Measurements from ENCODE around the gene SLC25A31.
A peak's percentile ranks its signal among the peaks of the same experiment; 100 is the strongest.

SLC25A31 gene

DNA sequence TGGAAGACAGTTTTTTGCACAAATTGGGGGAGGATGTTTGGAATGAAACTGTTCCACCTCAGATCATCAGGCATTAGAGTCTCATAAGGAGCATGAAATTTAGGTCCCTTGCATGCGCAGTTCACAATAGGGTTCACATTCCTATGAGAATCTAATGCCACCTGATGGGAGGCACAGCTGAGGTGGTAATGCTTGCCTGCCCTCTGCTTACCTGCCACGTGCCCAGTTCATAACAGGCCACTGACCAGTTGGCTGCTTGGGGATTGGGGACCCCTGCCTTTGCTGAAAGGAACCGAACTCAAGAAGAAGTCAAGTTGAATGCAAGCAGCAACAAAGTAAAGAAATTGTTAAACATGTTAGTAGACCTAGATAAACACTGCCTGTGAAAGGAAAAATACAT lies 47.3 kb downstream of the SLC25A31 start:
- no peak for DNase-seq (ENCODE audit: low read depth in 2 of 2)

- DNase-seq (ENCODE audit: low read depth in 2 of 2): no peak
Observed at GRCh38 chr4:127778102-127778501, 47.9 kb downstream of the SLC25A31 start.

- no peak for DNase-seq (ENCODE audit: low read depth in 2 of 2)
Observed at GRCh38 chr4:127780598-127780997, 50.4 kb downstream of the SLC25A31 start.

DNA sequence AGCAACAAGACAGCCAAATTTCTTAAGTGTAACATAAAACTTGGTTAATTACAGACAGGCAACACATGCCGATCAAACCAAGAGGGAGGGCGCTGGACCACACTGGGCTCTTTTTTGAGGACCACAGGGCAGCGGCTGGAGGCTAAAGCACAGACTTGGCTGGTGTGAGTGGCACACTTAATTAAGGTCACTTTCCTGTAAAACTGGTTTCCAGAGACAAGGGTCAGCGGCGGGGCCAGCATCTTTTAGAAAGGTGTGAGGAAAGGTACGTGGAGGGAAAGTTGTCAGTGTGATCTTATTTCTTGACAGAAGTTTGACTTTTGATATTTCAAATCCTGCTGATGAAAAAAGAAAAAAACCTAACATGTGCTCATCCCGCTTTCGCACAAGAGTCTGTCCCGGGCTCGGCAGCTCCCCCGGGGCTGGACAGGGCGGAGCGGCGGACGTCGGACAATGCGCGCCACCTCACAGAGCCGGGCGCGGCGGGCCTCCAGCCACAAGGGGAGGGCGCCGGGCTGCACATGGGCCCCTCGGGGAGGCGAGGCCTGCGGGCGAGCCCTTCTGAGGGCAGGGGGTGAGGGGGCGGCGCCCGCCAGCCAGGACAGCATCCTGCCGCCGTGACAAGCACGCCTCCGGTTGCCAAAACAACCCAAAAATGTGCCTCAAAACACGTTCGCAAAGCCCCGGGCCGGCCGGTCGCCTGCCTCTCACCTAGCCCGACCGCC lies 51.3 kb downstream of the SLC25A31 start:
- no peak for DNase-seq (ENCODE audit: low read depth in 2 of 2)

DNA sequence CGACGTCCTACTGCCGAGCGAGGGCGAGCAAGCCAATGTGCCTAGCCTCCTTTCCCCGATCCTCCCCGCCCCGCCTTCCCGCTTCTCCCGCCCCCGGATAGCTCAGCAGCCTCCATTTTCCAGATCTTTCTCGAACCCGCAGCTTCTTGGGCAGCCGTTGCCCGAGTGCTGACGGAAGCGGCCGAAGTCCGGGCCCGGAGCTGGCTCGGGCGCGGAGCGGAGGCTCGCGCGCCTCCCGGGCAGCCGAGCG lies 51.8 kb downstream of the SLC25A31 start:
- DNase-seq (ENCODE audit: low read depth in 2 of 2): no peak

DNA sequence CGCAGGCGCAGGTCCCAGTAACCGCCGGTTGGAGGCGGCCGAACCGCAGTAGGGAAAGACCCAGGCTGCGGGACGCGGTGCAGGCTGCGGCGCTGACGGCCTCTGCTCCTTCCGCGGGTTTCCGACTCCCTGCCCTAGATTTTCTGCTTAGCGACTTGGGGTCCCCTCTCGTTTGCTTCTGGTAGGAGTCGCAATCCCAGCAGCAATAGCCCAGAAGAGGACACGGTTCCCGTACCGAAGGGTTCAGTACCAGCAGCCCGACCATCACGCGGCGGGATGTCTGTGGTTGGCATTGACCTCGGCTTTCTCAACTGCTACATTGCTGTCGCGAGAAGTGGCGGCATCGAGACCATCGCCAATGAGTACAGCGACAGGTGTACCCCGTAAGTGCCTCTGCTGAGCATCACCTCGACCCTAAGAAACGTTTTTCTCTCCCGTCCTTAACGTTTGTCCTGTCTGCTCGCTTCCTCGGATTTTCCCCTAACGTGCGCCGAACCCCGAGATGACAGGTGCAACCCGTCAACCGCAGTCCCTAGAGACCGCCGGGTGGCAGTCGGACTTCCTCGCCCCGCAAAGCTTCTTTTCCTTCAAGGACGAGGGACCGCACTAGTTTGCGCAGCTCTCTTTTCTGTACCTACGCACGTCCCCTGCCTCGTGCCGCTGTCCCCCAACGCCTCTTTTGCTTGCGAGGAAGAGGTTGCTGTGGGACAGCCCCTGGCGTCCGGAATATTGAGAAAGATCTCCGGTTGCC lies 52.2 kb downstream of the SLC25A31 start, which contains the start of gene HSPA4L:
TSS of gene HSPA4L (plus strand) at position 48 of the 751 bp plus-strand sequence. CDS start at position 277, 229 bp downstream.
- peak in 1 of 2 donors; percentile 29 for DNase-seq (ENCODE audit: low read depth in 2 of 2)

DNA sequence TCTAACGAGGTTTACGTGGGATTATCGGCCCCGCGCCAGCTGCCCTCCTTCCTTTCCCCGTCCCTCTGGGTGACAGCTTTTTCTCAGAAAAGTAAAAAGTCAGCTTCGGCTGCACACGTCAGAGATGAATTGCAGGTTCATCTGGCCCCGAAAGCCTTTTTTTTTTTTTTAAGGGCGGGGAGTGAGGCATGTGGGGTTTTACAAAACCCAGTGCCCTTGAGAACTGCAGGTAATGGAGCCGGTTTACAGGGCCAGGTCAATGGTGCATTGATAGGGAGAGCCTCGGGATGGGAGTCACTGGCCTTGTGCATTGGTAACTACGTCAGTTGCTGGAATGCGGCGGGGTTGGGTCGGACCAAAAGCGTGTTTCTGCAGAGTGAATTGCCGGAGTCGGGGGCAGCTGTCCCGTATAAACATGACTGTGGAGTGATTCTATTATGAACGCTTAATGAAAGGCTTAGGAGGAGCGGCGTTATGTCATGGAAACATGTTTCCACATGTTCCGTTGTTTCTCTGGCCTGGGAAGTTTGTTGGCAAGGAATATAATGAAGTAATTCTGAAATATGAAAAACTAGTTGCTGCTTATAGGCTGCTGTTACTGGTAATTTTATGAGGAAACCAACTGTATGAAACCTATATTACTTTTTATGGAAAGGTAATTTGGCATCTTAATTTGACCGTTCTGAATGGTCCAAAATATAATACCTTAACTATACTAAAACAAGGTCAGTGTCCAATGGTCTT lies 53.0 kb downstream of the SLC25A31 start:
- DNase-seq (ENCODE audit: low read depth in 2 of 2): no peak

DNA sequence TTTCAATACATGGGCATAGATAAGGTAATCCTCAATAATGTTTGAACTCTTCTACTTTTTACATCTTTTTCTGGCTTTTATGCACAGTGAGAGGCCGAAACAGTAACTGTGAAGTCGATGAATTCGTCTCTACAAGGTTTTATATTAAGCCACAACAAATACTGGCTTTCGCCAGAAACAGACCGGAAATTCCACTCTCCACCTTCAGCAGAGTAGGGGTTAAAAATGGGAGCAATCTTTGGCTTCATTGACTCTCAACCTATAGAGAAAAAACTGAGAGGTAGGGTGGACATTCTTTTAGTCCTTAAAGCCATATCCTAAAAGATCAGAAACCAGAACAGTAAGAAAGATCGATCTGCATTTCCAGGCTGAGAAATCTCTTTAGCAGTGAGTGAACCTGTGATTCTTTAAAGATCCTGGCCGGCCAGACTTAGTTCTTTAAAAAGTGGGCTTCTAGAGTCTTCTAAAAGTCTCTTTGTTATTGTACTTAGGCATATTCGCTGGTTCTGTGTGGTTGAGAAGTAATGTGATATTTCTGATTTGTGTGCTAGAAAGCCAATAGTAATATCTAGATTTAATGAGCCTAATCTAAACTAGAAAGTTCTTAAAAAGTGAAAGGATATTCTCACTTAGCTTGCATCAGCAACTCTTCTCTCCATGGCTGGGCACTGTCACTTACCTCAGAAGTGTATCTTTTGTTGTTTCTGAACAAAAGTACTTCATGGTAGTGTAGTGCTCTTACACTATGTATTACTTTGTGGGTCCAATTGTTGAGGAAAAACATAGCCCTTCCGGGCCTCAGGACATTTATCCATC lies 54.0 kb downstream of the SLC25A31 start:
- no peak for DNase-seq (ENCODE audit: low read depth in 2 of 2)

- DNase-seq (ENCODE audit: low read depth in 2 of 2): no peak
Observed at GRCh38 chr4:127788517-127788916, 58.3 kb downstream of the SLC25A31 start.

GRCh38 chr4:127791391-127791790 lies 61.2 kb downstream of the SLC25A31 start:
- no peak for DNase-seq (ENCODE audit: low read depth in 2 of 2)

- no peak for DNase-seq (ENCODE audit: low read depth in 2 of 2)
Observed at GRCh38 chr4:127793528-127793927, 63.3 kb downstream of the SLC25A31 start.

DNA sequence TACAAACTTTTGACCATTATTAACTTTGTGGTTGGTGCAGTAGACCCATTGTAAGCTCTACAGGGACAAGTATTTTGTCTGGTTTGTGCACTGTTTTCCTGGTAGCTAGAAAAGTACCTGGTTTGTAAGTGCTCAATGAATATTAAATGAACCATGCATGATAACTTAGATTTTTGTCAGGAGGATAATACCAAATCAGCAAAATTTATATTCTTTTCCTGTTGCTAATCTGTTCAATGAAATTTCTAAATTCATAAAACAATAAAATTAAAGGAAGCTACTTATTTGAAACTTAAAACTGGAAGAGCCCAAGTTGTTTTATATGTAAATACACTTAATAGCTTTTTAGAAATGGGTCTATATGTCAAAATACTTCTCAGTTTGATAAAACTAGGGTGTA lies 69.5 kb downstream of the SLC25A31 start:
- DNase-seq (ENCODE audit: low read depth in 2 of 2): no peak

- no peak for DNase-seq (ENCODE audit: low read depth in 2 of 2)
Observed at GRCh38 chr4:127809173-127809800, 79.1 kb downstream of the SLC25A31 start.

- no peak for DNase-seq (ENCODE audit: low read depth in 2 of 2)
Observed at GRCh38 chr4:127810551-127810950, 80.4 kb downstream of the SLC25A31 start.

- DNase-seq (ENCODE audit: low read depth in 2 of 2): no peak
Observed at GRCh38 chr4:127822430-127822829, 92.2 kb downstream of the SLC25A31 start.
